Fibroblast of skin of right quadriceps (primary cell): Measurements from ENCODE around the gene ME1.
"Not testable (repeated sequence)": the region's sequence is repeated elsewhere in the genome, so short reads cannot be mapped to it uniquely, and the experiment has no call there.

Experiments used
- DNase-seq: peaks from one replicate; pipeline ENCODE4 v3.0.0-alpha.2; 2013

Gene ME1

GRCh38 chr6:83252719-83253118 is 178.1 kb downstream of the ME1 start:
- peak; percentile 66 for DNase-seq

GRCh38 chr6:83250235-83250634 is 180.6 kb downstream of the ME1 start:
- DNase-seq = no peak

DNA sequence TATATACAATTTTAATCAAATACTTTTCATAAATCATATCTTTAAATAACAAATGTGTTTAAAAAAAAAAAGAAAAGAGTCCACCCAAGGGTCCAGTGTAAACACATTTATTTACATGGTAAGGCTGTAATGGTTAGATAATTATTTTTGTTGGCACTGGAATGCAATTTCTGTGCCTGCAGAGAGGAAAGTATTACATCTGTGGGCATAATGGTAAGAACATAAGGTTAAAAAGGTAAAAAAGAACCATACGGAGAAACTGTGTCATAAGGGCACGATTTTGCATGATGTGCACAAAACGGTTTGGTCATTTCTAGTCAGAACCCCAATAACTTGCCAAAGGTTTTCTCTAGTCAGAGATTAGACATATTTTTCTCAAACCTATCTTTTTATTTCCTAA is 183.4 kb downstream of the ME1 start:
- DNase-seq = no peak

DNA sequence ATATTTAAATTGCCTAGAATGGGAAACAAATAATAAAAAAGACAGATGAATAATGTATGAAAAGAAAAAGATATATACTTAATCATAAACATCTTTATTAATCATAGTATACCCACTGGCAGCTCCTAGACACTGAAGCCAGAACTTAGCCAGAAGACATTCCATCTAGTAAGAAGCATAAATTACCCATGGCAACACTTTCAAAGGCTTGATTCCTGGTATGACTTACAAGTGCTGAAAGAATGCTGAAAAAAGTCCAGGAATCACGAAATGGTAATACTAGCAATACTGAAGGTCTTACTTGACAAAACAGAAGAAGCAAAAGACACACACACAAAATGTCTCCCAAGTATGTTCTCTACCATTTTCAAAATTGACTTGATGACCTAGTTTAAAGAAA is 199.7 kb downstream of the ME1 start:
- peak; percentile 83 for DNase-seq

GRCh38 chr6:83226517-83226916 is 204.3 kb downstream of the ME1 start:
- no peak for DNase-seq

DNA sequence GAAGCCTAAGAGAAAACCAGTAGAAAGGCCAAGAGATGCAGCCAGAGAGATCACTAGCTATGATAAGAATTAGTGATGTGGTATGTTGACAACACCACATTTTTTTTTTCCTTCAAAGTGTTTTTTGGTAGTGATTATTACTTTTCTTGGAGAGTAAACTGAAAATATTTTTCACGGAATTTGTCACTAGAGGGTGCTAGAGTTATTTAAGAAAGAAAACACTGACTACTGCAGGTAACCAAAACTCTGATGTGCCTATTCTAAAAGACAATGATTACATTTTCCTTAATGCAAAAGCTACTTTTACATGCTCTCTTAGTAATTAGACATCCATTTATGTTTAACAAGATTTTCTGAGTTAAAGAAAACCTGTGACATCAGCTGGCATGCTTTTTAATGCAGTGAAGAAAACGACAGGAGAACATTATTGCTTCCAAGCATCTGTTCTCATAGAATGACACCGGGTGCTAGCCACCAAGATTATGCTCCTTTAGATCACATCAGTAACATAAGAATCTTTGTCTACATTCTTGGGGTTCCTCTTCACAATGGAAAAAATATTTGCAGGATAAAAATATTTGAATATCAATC is 208.9 kb downstream of the ME1 start:
- DNase-seq = peak; percentile 43

GRCh38 chr6:83221276-83221675 is 209.6 kb downstream of the ME1 start:
- DNase-seq = peak; percentile 6

- DNase-seq = no peak
Measured at GRCh38 chr6:83220121-83220520, 210.7 kb downstream of the ME1 start.

GRCh38 chr6:83218646-83219045 is 212.2 kb downstream of the ME1 start:
- no peak for DNase-seq

- DNase-seq = no peak
Measured at GRCh38 chr6:83216806-83217205, 214.0 kb downstream of the ME1 start.

DNA sequence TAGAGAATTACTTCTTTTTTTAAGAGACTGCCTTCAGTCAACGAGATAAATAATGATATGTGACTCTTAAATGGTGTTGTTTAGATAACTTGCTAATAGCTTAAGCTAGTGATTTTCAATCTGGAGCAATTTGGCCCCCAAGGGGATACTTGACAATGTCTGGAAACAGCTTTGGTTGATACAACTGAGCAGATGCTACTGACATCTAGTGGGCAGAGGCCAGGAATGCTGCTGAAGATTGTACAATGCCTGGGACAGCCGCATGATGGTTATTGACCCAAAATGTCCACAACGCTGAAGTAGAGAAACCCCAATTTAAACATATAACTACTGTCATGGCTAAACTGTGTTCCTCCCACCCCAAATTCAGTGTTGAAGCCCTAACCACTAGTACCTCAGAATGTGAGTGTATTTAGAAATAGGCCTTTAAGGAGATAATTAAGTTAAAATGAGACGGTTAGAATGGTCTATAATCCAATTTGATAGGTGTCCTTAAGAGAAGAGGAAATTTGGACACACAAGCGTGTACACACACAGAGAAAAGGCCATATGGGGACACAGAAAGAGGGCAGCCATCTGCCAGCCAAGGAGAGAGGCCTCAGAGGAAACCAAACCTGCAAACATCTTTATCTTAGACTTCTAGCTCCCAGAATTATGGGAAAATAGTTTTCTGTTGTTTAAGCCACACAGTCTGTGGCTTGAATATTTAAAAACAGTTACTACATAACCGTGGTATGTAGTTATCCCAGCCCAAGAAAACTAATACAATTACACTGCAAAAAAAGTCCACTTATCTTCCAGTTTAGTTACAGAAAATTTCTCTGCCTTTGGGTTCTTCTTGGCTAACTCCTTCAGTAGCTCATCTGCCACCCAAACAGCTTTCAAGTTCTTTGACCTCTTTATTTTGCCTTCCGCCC is 215.5 kb downstream of the ME1 start:
- peak; percentile 72 for DNase-seq

- DNase-seq = no peak
Measured at GRCh38 chr6:83202031-83202430, 228.8 kb downstream of the ME1 start.

DNA sequence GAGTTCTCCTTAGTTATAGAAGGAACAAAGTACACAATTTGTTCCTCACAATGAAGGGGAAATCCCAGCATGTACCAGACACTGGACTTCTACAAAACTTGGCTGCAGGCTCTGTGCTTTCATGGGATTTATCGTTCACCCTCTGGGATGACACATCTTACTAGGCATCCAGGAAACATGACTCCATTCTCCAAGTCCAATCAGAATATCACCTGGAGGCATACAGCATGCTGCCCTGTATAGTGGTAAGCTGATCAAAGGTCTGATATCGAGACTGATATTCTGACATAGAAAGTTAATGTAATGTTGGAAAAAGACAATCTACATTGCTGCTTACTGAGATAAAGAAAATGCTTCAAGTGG is 231.0 kb downstream of the ME1 start:
- DNase-seq = peak; percentile 32

DNA sequence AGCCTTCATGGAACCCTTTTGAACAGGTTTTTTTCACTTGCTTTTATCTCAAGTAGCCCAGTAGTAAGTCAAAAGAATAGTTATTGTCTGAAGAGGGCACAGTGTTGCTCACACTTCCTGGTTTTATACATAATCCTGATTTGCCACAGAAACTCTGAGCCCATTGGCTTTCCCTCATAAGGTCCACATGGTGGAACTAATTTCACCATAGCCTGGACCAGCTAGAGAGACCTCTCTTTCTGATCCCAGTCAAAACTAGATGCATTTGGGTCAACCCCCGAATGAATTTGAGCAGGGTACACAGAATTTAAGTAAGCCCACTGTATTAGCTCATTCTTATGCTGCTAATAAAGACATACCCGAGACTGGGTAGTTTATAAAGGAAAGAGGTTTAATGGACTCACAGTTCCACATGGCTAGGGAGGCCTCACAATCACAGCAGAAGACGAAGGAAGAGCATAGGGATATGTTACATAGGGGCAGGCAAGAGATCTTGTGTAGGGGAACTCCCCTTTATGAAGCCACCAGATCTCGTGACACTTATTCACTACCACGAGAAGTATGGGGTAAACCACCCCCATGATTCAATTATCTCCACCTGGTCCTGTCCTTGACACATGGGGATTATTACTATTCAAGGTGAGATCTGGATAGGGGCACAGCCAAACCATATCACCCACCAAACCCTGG is 231.5 kb downstream of the ME1 start:
- no peak for DNase-seq

DNA sequence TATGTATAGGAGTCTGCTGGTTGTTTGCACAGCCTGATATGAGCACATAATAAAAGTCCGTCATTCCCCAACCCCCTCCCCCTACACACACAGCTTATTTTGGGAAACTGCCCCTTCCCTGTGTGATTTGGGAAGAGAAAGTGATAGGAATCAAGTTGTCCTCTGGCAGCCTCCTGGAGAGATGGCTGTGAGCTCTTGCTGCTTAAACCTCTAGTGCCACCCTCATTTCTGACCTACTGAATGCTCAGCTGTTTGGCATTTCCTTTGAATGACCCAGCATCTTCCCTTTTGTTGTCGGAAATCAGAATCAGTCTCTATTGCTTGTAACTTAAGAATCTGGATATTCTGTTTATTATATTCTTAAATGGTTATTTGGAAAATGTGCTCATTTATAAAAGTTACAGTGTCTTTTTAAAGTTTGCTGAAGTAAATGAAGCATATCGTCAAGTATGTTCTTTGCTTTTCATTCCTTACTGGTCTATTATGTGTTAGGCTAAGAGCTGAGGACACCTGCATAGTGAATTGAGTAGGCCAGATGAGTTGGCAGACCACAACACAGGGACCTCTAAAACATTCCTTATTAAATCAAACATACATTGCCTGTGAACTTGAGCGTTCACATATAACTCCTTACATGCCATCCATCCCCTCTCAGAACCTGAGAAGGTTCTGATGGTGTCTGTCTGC is 232.2 kb downstream of the ME1 start:
- peak; percentile 15 for DNase-seq

GRCh38 chr6:83193747-83194566 is 236.9 kb downstream of the ME1 start:
- no peak for DNase-seq

DNA sequence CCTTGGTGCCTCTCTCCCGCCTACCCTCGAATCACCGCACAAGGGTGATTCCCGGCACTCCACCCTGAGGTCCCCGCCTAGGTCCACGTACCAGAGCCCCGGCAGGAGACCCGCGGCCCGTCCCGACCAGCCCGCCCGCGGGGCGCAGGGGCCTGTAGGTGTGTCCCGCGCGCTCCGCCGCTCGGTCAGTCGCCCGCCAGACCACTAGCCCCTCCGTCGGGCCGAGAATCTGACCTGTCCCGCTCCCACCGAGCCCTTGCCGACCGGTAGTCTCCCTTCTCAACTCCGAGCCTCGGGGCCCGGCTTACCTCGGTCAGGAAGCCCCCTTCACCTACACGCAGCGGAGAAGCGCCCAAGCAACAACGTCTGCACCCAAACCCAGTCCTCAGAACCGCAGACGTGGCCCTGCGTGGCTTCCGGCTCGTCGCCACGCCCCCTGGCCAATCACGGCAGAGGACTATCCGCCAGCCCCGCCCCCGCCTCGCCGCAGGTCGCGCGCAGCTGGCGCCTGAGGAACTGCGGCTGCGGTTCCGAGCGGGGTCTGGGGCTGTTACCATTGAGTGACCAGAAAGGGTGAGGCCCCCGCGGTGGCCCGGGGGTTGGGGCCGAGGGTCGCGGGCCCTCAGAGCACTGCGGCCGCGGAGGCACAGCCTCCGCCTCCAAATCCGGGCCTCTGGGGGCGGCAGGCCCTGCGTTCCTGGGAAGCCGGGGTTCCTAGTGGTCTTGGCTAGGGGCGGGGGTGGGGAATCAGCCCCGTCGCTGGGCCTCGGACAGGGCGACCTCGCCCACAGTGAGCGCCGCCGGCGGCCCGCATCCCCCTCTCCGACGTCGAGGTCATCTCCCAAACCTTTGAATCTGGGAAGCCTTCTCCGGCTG is 237.7 kb downstream of the ME1 start, which contains the start of the genes PGM3 and RWDD2A:
PGM3 (minus strand) TSS at position 395 of the 876 bp plus-strand sequence. CDS start 2,253 bp downstream, outside the sequence.
RWDD2A (plus strand) TSS at position 487 of the 876 bp plus-strand sequence. CDS start 1,095 bp downstream, outside the sequence.
- DNase-seq = peak; percentile 83

DNA sequence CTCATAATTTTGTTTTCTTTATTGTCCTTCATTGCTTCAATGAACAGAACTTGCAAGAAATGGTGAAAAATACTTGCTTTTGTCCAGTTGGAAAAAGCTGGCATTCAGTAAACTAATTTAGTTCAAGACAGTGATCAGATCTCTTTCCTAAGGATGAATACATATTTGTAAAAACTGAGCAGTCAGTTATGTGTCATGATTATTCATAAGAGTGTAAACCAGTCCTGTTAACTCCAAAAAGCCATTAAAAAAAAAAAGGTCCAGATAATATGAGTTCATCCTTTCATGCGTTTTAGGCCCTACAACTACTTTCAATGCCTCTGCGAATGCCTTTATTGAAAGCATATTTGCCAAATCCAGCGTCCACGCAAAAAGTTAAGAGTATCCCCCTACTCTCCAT is 238.4 kb downstream of the ME1 start:
- DNase-seq = peak; percentile 20

GRCh38 chr6:83191974-83192373 is 238.9 kb downstream of the ME1 start:
- DNase-seq = not testable (repeated sequence)

DNA sequence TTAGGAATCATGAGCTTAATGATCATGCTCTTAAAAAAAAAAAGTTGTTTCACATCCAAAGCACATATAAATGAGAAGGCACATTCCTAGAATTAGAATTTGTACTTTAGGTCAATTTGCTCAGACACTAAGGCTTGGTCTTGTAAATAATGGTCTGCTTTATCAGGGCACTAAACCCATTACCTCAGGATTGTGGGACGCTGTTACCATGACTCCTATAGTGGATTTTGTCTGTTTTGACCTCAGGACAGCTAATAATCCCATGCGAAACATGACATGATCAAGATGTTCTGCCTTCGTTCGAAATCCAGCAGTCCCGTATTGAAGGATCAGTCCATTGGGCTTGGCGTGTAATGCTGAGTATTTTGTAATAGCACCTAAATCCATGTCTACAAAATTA is 240.2 kb downstream of the ME1 start:
- no peak for DNase-seq

- no peak for DNase-seq
Measured at GRCh38 chr6:83188501-83188900, 242.3 kb downstream of the ME1 start.
